Lower lobe of right lung (tissue), 2 donors: Measurements from ENCODE around the gene PLCB2. TPM values are rescaled to one million over a fixed set of nuclear protein-coding genes. Genes with fewer than 3 reads are reported as not detected.

Experiments
- ATAC-seq, 2 donors: fragments of 200-7000 bp; cut with Tn5 transposase; one replicate each; pipeline ENCODE4 v1.9.1; 2020 to 2022; ENCODE audit warnings: mild to moderate bottlenecking in 2 of 2, moderate library complexity in 2 of 2
- DNase-seq: peaks from one replicate; pipeline ENCODE4 v3.0.0-alpha.2; 2020
- H3K27ac ChIP-seq: fragments of 200-600 bp; one replicate; pipeline ENCODE4 v1.8.0; 2022
- H3K27me3 ChIP-seq: fragments of 200-600 bp; one replicate; pipeline ENCODE4 v1.8.0; 2022; ENCODE audit warnings: low read depth
- H3K36me3 ChIP-seq: fragments of 200-600 bp; one replicate; pipeline ENCODE4 v1.8.0; 2022; ENCODE audit warnings: mild to moderate bottlenecking
- H3K4me1 ChIP-seq: fragments of 200-600 bp; one replicate; pipeline ENCODE4 v1.8.0; 2022
- H3K4me3 ChIP-seq: fragments of 200-600 bp; one replicate; pipeline ENCODE4 v1.8.0; 2022; ENCODE audit warnings: mild to moderate bottlenecking
- H3K9me3 ChIP-seq: fragments of 200-600 bp; one replicate; pipeline ENCODE4 v1.8.0; 2022
- intact Hi-C: fragments of 100-400 bp; cut with DNase I; formaldehyde crosslinking; loops from one replicate; pipeline ENCODE4 v1.11.0; 2022
- total RNA-seq: library from RNA; stranded (reverse); fragmentation: NEBNext Ultra II Directional; extraction: Animal tissue kit (Norgen Biotek cat#: 25700); gene quantifications from one replicate; pipeline ENCODE4 v1.2.1, GENCODE V29; 2021
- TF ChIP-seq, protein P1 (sequence below): fragments of 200-600 bp; IDR thresholded peaks from one replicate; pipeline ENCODE4 v1.8.0; 2022; ENCODE audit warnings: antibody characterized with exemption, mild to moderate bottlenecking
- donor health status: DM: no; HTN: yes; CAD: no; lungs with severe emphysema.

Gene PLCB2
- total RNA-seq, 1 donor from 2014 or later, result 105 TPM

DNA sequence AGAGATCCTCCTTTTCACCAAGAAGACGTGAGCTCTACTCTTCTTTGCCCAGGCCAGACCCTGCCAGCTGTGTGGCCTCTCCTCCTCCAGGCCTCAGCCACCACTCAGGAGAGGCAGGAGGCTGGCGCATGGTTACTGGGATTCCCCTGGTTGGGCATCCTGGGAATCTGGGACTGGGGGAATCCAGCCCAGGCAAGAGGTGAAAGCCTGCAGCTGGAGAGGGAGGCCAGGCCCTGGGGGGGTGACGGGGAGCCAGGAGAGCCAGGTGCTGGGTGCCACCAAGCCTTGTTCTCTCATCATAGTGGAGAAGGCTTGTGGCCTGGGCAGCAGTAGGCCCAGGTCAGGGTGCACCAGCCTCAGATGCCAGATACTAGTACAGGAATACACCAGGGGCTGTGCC lies 26.8 kb upstream of the PLCB2 start:
- intact Hi-C loops, result no loop called here
- H3K9me3 ChIP-seq, result no peaks in the 10 kb centered on the region
- no peak for ATAC-seq
- peaks cover 100% of the 10 kb centered on the region for H3K4me1 ChIP-seq
- peaks cover 27% of the 10 kb centered on the region for H3K36me3 ChIP-seq
- DNase-seq, result no peak
- H3K4me3 ChIP-seq, result no peak overlapping the region
- TF ChIP-seq, protein P1, sequence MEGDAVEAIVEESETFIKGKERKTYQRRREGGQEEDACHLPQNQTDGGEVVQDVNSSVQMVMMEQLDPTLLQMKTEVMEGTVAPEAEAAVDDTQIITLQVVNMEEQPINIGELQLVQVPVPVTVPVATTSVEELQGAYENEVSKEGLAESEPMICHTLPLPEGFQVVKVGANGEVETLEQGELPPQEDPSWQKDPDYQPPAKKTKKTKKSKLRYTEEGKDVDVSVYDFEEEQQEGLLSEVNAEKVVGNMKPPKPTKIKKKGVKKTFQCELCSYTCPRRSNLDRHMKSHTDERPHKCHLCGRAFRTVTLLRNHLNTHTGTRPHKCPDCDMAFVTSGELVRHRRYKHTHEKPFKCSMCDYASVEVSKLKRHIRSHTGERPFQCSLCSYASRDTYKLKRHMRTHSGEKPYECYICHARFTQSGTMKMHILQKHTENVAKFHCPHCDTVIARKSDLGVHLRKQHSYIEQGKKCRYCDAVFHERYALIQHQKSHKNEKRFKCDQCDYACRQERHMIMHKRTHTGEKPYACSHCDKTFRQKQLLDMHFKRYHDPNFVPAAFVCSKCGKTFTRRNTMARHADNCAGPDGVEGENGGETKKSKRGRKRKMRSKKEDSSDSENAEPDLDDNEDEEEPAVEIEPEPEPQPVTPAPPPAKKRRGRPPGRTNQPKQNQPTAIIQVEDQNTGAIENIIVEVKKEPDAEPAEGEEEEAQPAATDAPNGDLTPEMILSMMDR, result no peak
- H3K27ac ChIP-seq, result peak overlapping the region; percentile 90
- H3K27me3 ChIP-seq, result no peaks in the 10 kb centered on the region

DNA sequence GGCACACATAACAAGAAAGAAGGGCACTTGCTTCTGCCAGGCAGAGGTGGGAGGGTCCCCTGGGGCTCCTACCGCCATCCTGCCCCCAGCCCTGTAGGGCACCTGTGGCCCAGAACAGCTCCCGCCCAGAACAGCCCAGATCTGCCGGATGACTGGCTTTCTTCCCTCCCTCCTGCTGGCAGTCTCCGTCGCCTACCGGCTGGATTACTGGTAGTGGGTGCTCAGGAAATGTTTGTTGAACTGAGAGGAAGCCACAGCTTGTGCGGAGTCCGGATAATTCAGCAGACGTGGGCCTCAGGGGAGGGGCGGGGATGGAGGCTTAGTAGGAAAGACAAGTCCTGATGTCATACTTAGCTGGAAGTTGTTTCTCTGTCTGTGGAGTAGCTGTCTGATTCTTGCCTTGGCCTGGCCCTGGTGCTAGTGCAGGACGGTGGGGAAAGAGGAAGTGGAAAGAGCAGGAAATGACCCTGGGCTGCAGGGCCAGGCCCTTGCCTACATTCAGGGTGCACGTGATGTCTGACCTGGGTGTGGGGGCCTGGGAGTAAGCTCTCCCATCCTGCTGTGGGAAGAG lies 26.3 kb upstream of the PLCB2 start:
- TF ChIP-seq, protein P1, result no peak
- Histone ChIP-seq H3K4me1 (peaks cover 100% of the 10 kb centered on the region), H3K4me3 (peak overlapping the region; percentile 39), H3K9me3 (no peaks in the 10 kb centered on the region), H3K27ac (peak overlapping the region; percentile 90), H3K36me3 (peaks cover 27% of the 10 kb centered on the region), H3K27me3 (no peaks in the 10 kb centered on the region)
- intact Hi-C loops, result no loop called here
- peak; percentile 81 for DNase-seq
- peak; percentile 42 to 74 for ATAC-seq

DNA sequence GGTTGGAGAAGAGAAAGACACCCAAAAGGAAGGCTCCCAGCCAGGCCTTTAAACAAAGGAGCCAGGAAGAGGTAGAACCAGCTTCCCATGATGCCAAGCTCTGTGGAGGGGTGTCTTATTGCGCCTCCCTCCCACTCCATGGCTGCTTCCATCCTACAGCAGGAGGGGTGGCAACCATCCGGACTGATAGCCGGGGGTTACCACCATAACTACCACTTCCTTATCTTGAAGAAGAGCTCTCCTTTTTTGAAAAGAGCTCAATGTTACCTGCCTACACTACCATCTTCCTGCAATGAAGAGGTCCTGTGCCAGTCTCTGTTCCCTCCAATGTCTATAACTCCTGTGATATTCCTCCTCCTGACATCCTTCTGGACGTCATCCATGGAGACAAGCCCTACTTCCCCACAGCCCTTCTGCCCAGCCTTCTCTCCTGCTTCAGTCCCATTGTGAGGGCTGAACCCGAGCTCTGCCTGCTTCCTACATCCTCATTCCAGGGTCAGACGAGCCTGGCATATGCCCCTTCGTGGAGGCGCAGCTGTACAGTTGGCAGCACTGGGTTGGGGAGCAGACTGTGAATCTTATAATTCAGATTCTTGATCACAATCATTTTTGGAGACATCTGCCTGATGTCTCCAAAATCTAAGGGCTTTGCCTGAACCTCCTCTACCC lies 24.5 kb upstream of the PLCB2 start:
- intact Hi-C loops, result no loop called here
- no peaks in the 10 kb centered on the region for H3K27me3 ChIP-seq
- no peaks in the 10 kb centered on the region for H3K9me3 ChIP-seq
- TF ChIP-seq, protein P1, result no peak
- DNase-seq (no peak), ATAC-seq (no peak)
- peaks cover 98% of the 10 kb centered on the region for H3K4me1 ChIP-seq
- H3K36me3 ChIP-seq, result peaks cover 25% of the 10 kb centered on the region
- H3K4me3 ChIP-seq, result no peak overlapping the region
- peak overlapping the region; percentile 18 for H3K27ac ChIP-seq

DNA sequence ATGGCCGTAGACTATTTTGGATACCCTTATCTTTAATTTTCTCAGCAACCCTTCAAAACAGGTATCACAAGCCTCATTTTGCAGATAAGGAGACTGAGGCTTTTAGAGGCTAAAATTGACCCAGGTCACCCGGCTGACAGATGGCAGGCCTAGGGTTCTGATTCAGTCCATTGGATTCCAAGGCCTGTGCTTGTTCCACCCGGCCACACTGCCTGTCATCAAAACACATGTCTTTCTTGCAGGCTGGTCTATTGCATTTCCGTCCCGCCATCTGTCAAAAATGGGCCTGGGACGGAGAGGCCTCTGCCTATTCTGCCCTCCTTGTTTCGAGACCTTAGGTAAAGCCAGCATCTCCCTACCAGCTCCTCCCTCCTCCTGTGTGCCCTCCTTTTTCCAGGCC lies 23.9 kb upstream of the PLCB2 start:
- DNase-seq, result no peak
- ATAC-seq, result no peak
- H3K27ac ChIP-seq, result no peak overlapping the region
- peaks cover 20% of the 10 kb centered on the region for H3K36me3 ChIP-seq
- H3K27me3 ChIP-seq, result no peaks in the 10 kb centered on the region
- no peaks in the 10 kb centered on the region for H3K9me3 ChIP-seq
- H3K4me1 ChIP-seq, result peaks cover 98% of the 10 kb centered on the region
- H3K4me3 ChIP-seq, result no peak overlapping the region
- TF ChIP-seq, protein P1, result no peak
- intact Hi-C loops, result no loop called here

DNA sequence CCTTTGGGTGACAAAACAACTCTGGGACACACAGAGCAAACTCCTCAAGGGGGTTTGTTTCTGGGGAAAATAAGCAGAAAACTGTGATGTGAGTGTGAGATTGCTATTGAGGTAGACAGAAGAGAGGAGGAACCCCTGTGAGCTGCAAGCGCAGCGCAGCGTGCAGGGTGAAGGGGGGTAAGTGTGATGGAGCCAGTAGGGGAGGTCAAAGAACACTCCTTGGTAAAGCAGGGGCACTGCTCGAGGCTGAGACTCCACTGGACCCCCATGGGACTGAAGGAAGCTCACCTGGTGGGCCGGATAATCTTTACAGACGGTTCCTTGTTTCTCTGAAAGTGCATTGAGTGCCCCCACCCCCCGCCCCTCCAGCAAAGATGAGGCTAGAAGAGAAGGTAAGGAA lies 23.3 kb upstream of the PLCB2 start:
- Histone ChIP-seq H3K4me1 (peaks cover 98% of the 10 kb centered on the region), H3K36me3 (peaks cover 14% of the 10 kb centered on the region), H3K4me3 (no peak overlapping the region), H3K27me3 (no peaks in the 10 kb centered on the region), H3K27ac (peak overlapping the region; percentile 56), H3K9me3 (no peaks in the 10 kb centered on the region)
- TF ChIP-seq, protein P1, result no peak
- ATAC-seq (no peak), DNase-seq (no peak)
- intact Hi-C loops, result no loop called here
